Prostate gland (tissue), 2 donors: ENCODE measurements around the gene CCDC159.

Experiments
- POLR2A ChIP-seq: fragments of 450-650 bp; IDR thresholded peaks from one replicate; pipeline ENCODE4 v1.6.1; 2016; ENCODE audit warnings: antibody characterized with exemption, mild to moderate bottlenecking
- TF ChIP-seq, protein P1 (sequence below), 4 experiments: fragments of 200-600 bp in 2 of 4; fragments of 450-650 bp in 2 of 4; sonication (generic) in 2 of 4; IDR thresholded peaks; 1 replicate in 3 of 4; 2 replicates in 1 of 4; pipeline ENCODE4 v1.5.1; 2016 to 2019; ENCODE audit warnings: antibody characterized with exemption in 4 of 4, mild to moderate bottlenecking in 2 of 4, moderate library complexity in 2 of 4

- no peak for TF ChIP-seq POLR2A
- TF ChIP-seq, protein P1, sequence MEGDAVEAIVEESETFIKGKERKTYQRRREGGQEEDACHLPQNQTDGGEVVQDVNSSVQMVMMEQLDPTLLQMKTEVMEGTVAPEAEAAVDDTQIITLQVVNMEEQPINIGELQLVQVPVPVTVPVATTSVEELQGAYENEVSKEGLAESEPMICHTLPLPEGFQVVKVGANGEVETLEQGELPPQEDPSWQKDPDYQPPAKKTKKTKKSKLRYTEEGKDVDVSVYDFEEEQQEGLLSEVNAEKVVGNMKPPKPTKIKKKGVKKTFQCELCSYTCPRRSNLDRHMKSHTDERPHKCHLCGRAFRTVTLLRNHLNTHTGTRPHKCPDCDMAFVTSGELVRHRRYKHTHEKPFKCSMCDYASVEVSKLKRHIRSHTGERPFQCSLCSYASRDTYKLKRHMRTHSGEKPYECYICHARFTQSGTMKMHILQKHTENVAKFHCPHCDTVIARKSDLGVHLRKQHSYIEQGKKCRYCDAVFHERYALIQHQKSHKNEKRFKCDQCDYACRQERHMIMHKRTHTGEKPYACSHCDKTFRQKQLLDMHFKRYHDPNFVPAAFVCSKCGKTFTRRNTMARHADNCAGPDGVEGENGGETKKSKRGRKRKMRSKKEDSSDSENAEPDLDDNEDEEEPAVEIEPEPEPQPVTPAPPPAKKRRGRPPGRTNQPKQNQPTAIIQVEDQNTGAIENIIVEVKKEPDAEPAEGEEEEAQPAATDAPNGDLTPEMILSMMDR (IDR thresholded peaks at IDR 0.05): no peak
These were observed 3.9 kb upstream of the CCDC159 start for GRCh38 chr19:11342429-11342828.
